GM19463 (cell line): ENCODE data around the gene TFAP2E.
A peak's percentile ranks its signal among the peaks of the same experiment; 100 is the strongest.

Experiments used
- ATAC-seq: cut with Tn5 transposase; IDR thresholded peaks from one replicate; pipeline ENCODE4 v1.9.1; 2021; ENCODE audit warnings: mild to moderate bottlenecking, moderate library complexity; ENCODE audit not compliant: unreplicated experiment

TFAP2E gene

GRCh38 chr1:35640380-35641232, 67.5 kb downstream of the TFAP2E start:
- ATAC-seq = no peak

GRCh38 chr1:35641233-35641866, 68.2 kb downstream of the TFAP2E start, which contains the start of gene PSMB2:
Gene PSMB2, minus strand, starts transcription at chr1:35641526. Its CDS starts 94 bp downstream, at chr1:35641432.
- peak; percentile 80 for ATAC-seq

GRCh38 chr1:35642471-35642955, 69.4 kb downstream of the TFAP2E start:
- ATAC-seq = no peak

GRCh38 chr1:35644204-35644603, 71.1 kb downstream of the TFAP2E start:
- ATAC-seq = no peak
